Effector memory CD4-positive, alpha-beta T cell (primary cell): ENCODE results near the gene ITM2C.

Experiments
- DNase-seq, 3 donors: peaks; one replicate each; pipeline ENCODE4 v3.0.0-alpha.2; 2020
- H3K27ac ChIP-seq: 2 replicates; pipeline ENCODE4 v1.7.0; 2013; ENCODE audit warnings: mild to moderate bottlenecking, low read length, moderate library complexity; ENCODE audit not compliant: insufficient read depth, poor library complexity, severe bottlenecking
- H3K27me3 ChIP-seq: replicated peaks from 2 replicates; pipeline ENCODE4 v1.7.0; 2013; ENCODE audit warnings: mild to moderate bottlenecking, low read length; ENCODE audit not compliant: insufficient read depth, control insufficient read depth, poor library complexity, severe bottlenecking
- H3K36me3 ChIP-seq: 2 replicates; pipeline ENCODE4 v1.7.0; 2013; ENCODE audit warnings: mild to moderate bottlenecking, low read length, moderate library complexity; ENCODE audit not compliant: control insufficient read depth, insufficient read depth
- H3K4me1 ChIP-seq: 2 replicates; pipeline ENCODE4 v1.7.0; 2013; ENCODE audit warnings: low read length, mild to moderate bottlenecking; ENCODE audit not compliant: control insufficient read depth, insufficient read depth, poor library complexity, severe bottlenecking
- H3K4me3 ChIP-seq: 2 replicates; pipeline ENCODE4 v1.7.0; 2013; ENCODE audit warnings: low read length, low read depth, mild to moderate bottlenecking; ENCODE audit not compliant: insufficient read depth, poor library complexity, severe bottlenecking
- H3K9me3 ChIP-seq: 2 replicates; pipeline ENCODE4 v1.7.0; 2013; ENCODE audit warnings: mild to moderate bottlenecking, low read length, moderate library complexity; ENCODE audit not compliant: control insufficient read depth

ITM2C gene

GRCh38 chr2:230898713-230899091, 34.0 kb downstream of the ITM2C start:
- H3K27ac ChIP-seq, result no peak overlapping the region
- no peak for DNase-seq
- no peaks in the 10 kb centered on the region for H3K4me1 ChIP-seq
- H3K4me3 ChIP-seq, result no peak overlapping the region
- no peaks in the 10 kb centered on the region for H3K36me3 ChIP-seq
- H3K27me3 ChIP-seq, result no peaks in the 10 kb centered on the region
- H3K9me3 ChIP-seq, result no peaks in the 10 kb centered on the region

GRCh38 chr2:230899287-230899686, 34.5 kb downstream of the ITM2C start:
- no peaks in the 10 kb centered on the region for H3K27me3 ChIP-seq
- no peaks in the 10 kb centered on the region for H3K9me3 ChIP-seq
- H3K4me3 ChIP-seq, result no peak overlapping the region
- no peaks in the 10 kb centered on the region for H3K4me1 ChIP-seq
- no peak for DNase-seq
- H3K36me3 ChIP-seq, result no peaks in the 10 kb centered on the region
- H3K27ac ChIP-seq, result no peak overlapping the region

GRCh38 chr2:230899786-230900185, 35.0 kb downstream of the ITM2C start:
- no peaks in the 10 kb centered on the region for H3K9me3 ChIP-seq
- no peaks in the 10 kb centered on the region for H3K36me3 ChIP-seq
- H3K4me3 ChIP-seq, result no peak overlapping the region
- H3K27me3 ChIP-seq, result no peaks in the 10 kb centered on the region
- no peak for DNase-seq
- no peak overlapping the region for H3K27ac ChIP-seq
- H3K4me1 ChIP-seq, result peaks cover under 1% of the 10 kb centered on the region

GRCh38 chr2:230900336-230900995, 35.7 kb downstream of the ITM2C start:
- Histone ChIP-seq H3K27me3 (no peaks in the 10 kb centered on the region), H3K4me1 (peaks cover 7% of the 10 kb centered on the region), H3K9me3 (no peaks in the 10 kb centered on the region), H3K4me3 (no peak overlapping the region), H3K27ac (no peak overlapping the region), H3K36me3 (no peaks in the 10 kb centered on the region)
- DNase-seq, result no peak

GRCh38 chr2:230901006-230901405, 36.3 kb downstream of the ITM2C start:
- H3K4me1 ChIP-seq, result peaks cover 10% of the 10 kb centered on the region
- no peak for DNase-seq
- no peaks in the 10 kb centered on the region for H3K36me3 ChIP-seq
- no peaks in the 10 kb centered on the region for H3K27me3 ChIP-seq
- H3K27ac ChIP-seq, result no peak overlapping the region
- no peak overlapping the region for H3K4me3 ChIP-seq
- H3K9me3 ChIP-seq, result no peaks in the 10 kb centered on the region

GRCh38 chr2:230902180-230902899, 37.6 kb downstream of the ITM2C start:
- Histone ChIP-seq H3K27ac (no peak overlapping the region), H3K9me3 (no peaks in the 10 kb centered on the region), H3K4me1 (peaks cover 10% of the 10 kb centered on the region), H3K27me3 (no peaks in the 10 kb centered on the region), H3K4me3 (no peak overlapping the region), H3K36me3 (no peaks in the 10 kb centered on the region)
- DNase-seq, result peak in 1 of 3 donors; percentile 20

- Histone ChIP-seq H3K4me3 (no peak overlapping the region), H3K27me3 (no peaks in the 10 kb centered on the region), H3K4me1 (peaks cover 10% of the 10 kb centered on the region), H3K27ac (no peak overlapping the region), H3K36me3 (no peaks in the 10 kb centered on the region), H3K9me3 (no peaks in the 10 kb centered on the region)
- no peak for DNase-seq
These were observed 38.7 kb downstream of the ITM2C start for GRCh38 chr2:230903231-230904150.

- DNase-seq, result no peak
- no peak overlapping the region for H3K27ac ChIP-seq
- H3K27me3 ChIP-seq, result no peaks in the 10 kb centered on the region
- H3K36me3 ChIP-seq, result peaks cover 3% of the 10 kb centered on the region
- no peak overlapping the region for H3K4me3 ChIP-seq
- H3K9me3 ChIP-seq, result no peaks in the 10 kb centered on the region
- H3K4me1 ChIP-seq, result peaks cover 10% of the 10 kb centered on the region
These were observed 40.2 kb downstream of the ITM2C start for GRCh38 chr2:230904856-230905447.

GRCh38 chr2:230905448-230906421, 41.0 kb downstream of the ITM2C start:
- Histone ChIP-seq H3K36me3 (peaks cover 3% of the 10 kb centered on the region), H3K4me3 (no peak overlapping the region), H3K27ac (no peak overlapping the region), H3K4me1 (peaks cover 10% of the 10 kb centered on the region), H3K27me3 (no peaks in the 10 kb centered on the region), H3K9me3 (no peaks in the 10 kb centered on the region)
- peak; percentile 15 to 56 (median 19) for DNase-seq
